MM.1S (cell line): ENCODE results near the gene ENOX1.

Experiments
- DNase-seq: peaks from one replicate; pipeline ENCODE4 v3.0.0-alpha.2; 2015
- H2AFZ ChIP-seq: fragments of 300-600 bp; sonication (generic); 2 replicates; pipeline ENCODE4 v1.6.0; 2016; ENCODE audit warnings: antibody characterized with exemption, low read length
- H3F3A ChIP-seq: fragments of 300-600 bp; sonication (generic); 2 replicates; pipeline ENCODE4 v1.6.1; 2016; ENCODE audit warnings: mild to moderate bottlenecking, antibody characterized with exemption, low read length, moderate library complexity, mixed read lengths; ENCODE audit not compliant: insufficient read depth
- H3K27ac ChIP-seq: fragments of 300-600 bp; sonication (generic); 2 replicates; pipeline ENCODE4 v1.5.1; 2016; ENCODE audit warnings: mild to moderate bottlenecking, low read length
- H3K27me3 ChIP-seq: fragments of 300-600 bp; sonication (generic); replicated peaks from 2 replicates; pipeline ENCODE4 v1.6.0; 2016; ENCODE audit warnings: low read length; ENCODE audit not compliant: insufficient read depth
- H3K36me3 ChIP-seq: fragments of 300-600 bp; sonication (generic); replicated peaks from 2 replicates; pipeline ENCODE4 v1.6.1; 2016; ENCODE audit warnings: mild to moderate bottlenecking, low read length, mixed read lengths; ENCODE audit not compliant: insufficient read depth
- H3K4me1 ChIP-seq: fragments of 300-600 bp; sonication (generic); 2 replicates; pipeline ENCODE4 v1.6.1; 2016; ENCODE audit warnings: low read length, mixed read lengths
- H3K4me2 ChIP-seq: fragments of 300-600 bp; sonication (generic); 2 replicates; pipeline ENCODE4 v1.6.0; 2016; ENCODE audit warnings: low read depth, low read length
- H3K4me3 ChIP-seq: fragments of 300-600 bp; sonication (generic); 2 replicates; pipeline ENCODE4 v1.5.1; 2016; ENCODE audit warnings: low read length, mixed read lengths
- H3K79me2 ChIP-seq: fragments of 300-600 bp; sonication (generic); 2 replicates; pipeline ENCODE4 v1.6.1; 2016; ENCODE audit warnings: mixed run types, low read length, mixed read lengths
- H3K9ac ChIP-seq: fragments of 300-600 bp; sonication (generic); 2 replicates; pipeline ENCODE4 v1.6.1; 2016; ENCODE audit warnings: low read length, mixed read lengths
- H3K9me2 ChIP-seq: fragments of 300-600 bp; sonication (generic); replicated peaks from 2 replicates; pipeline ENCODE4 v1.6.1; 2016; ENCODE audit warnings: mild to moderate bottlenecking, low read length, mixed read lengths; ENCODE audit not compliant: insufficient read depth
- H3K9me3 ChIP-seq: fragments of 300-600 bp; sonication (generic); replicated peaks from 2 replicates; pipeline ENCODE4 v1.6.1; 2016; ENCODE audit warnings: mild to moderate bottlenecking, low read length, mixed read lengths; ENCODE audit not compliant: insufficient read depth
- H4K20me1 ChIP-seq: fragments of 300-600 bp; sonication (generic); 2 replicates; pipeline ENCODE4 v1.6.1; 2016; ENCODE audit warnings: mild to moderate bottlenecking, low read length, moderate library complexity, mixed read lengths; ENCODE audit not compliant: insufficient read depth
- EZH2 ChIP-seq: fragments of 300-600 bp; sonication (generic); optimal IDR thresholded peaks from 2 replicates; pipeline ENCODE3; 2017; ENCODE audit warnings: low read depth, mild to moderate bottlenecking, antibody characterized with exemption, low read length, mixed read lengths
- EZH2phosphoT487 ChIP-seq: fragments of 300-600 bp; sonication (generic); IDR thresholded peaks from 2 replicates; pipeline ENCODE4 v1.6.1; 2018; ENCODE audit warnings: antibody characterized with exemption, low read length
- TF ChIP-seq, protein P1 (sequence below): fragments of 300-600 bp; sonication (generic); IDR thresholded peaks from 2 replicates; pipeline ENCODE4 v1.5.1; 2016; ENCODE audit warnings: antibody characterized with exemption, low read length, mixed read lengths

The ENOX1 gene

DNA sequence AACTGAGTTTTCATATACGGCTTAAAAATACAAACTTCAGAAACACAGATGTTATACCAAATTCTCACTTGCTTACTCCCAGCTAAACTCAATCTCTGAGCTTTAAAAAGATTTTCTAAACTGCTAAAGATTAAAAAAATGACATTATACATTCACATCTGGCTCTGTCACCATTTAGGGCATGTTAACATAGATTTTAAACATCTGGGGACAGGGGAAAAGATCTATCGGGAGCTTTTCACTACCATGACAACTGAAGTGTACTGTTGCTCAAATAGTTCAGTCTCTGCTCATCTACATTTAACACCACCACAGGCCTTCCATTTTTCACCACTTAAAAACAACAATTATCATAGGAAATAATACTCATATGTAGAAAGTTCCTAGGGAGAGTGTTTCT, 190.8 kb downstream of the ENOX1 start:
- Histone ChIP-seq H3K27me3 (no peaks in the 10 kb centered on the region), H3K27ac (no peak overlapping the region), H3K9me3 (no peaks in the 10 kb centered on the region), H3K4me2 (no peak overlapping the region), H3K36me3 (no peaks in the 10 kb centered on the region), H4K20me1 (no peaks in the 10 kb centered on the region), H3F3A (no peaks in the 10 kb centered on the region), H3K79me2 (no peaks in the 10 kb centered on the region), H3K4me3 (no peak overlapping the region), H3K9ac (no peak overlapping the region), H3K4me1 (no peaks in the 10 kb centered on the region), H2AFZ (no peak overlapping the region), H3K9me2 (no peaks in the 10 kb centered on the region)
- no peak for DNase-seq
- TF ChIP-seq EZH2 (no peak), EZH2phosphoT487 (no peak)
- TF ChIP-seq, protein P1, sequence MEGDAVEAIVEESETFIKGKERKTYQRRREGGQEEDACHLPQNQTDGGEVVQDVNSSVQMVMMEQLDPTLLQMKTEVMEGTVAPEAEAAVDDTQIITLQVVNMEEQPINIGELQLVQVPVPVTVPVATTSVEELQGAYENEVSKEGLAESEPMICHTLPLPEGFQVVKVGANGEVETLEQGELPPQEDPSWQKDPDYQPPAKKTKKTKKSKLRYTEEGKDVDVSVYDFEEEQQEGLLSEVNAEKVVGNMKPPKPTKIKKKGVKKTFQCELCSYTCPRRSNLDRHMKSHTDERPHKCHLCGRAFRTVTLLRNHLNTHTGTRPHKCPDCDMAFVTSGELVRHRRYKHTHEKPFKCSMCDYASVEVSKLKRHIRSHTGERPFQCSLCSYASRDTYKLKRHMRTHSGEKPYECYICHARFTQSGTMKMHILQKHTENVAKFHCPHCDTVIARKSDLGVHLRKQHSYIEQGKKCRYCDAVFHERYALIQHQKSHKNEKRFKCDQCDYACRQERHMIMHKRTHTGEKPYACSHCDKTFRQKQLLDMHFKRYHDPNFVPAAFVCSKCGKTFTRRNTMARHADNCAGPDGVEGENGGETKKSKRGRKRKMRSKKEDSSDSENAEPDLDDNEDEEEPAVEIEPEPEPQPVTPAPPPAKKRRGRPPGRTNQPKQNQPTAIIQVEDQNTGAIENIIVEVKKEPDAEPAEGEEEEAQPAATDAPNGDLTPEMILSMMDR, result no peak

DNA sequence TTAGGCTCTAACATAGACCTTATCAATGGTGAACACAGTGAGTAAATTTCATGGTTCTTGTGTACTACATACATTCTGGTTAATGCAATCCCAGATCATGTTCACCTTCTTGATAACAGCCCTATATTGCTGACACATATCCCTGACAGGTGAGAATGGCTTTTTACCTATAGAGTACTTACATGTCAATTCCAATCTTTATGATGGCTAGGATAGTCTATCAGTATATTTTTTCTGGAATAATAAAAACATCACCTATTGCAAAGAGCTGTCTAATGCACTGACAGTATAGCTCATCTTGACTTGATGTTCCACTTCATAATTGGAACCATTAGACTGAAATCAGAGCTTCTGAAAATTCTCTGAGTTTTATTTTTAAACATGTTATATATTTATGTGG, 199.4 kb downstream of the ENOX1 start:
- no peaks in the 10 kb centered on the region for H3F3A ChIP-seq
- no peaks in the 10 kb centered on the region for H3K9me2 ChIP-seq
- no peak overlapping the region for H3K9ac ChIP-seq
- no peaks in the 10 kb centered on the region for H3K27me3 ChIP-seq
- no peak overlapping the region for H3K27ac ChIP-seq
- no peak overlapping the region for H3K4me3 ChIP-seq
- H3K79me2 ChIP-seq, result no peaks in the 10 kb centered on the region
- no peaks in the 10 kb centered on the region for H4K20me1 ChIP-seq
- no peak overlapping the region for H3K4me2 ChIP-seq
- TF ChIP-seq, protein P1, result no peak
- TF ChIP-seq EZH2, result no peak
- TF ChIP-seq EZH2phosphoT487, result no peak
- DNase-seq, result no peak
- H2AFZ ChIP-seq, result no peak overlapping the region
- H3K9me3 ChIP-seq, result no peaks in the 10 kb centered on the region
- H3K36me3 ChIP-seq, result no peaks in the 10 kb centered on the region
- no peaks in the 10 kb centered on the region for H3K4me1 ChIP-seq

DNA sequence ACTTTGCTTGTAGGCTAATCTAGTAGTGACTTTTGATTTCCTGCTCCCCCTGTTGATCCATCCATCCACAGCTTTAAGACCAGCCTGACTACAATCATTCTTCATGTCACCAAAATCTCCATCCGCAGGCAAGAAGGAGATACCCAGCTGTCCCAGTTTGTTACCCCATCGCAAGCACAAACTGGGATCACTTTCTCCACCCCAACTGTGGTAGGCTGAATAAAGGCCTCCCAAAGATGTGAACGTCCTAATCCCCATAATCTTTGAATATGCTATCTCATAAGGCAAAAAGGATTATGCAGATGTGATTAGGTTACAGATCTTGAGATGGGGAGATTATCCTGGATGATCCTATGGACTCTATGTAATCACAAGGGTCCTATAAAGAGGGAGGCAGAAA, 202.0 kb downstream of the ENOX1 start:
- TF ChIP-seq, protein P1, result no peak
- TF ChIP-seq EZH2phosphoT487, result no peak
- TF ChIP-seq EZH2, result no peak
- Histone ChIP-seq H3K9ac (no peak overlapping the region), H3F3A (no peaks in the 10 kb centered on the region), H3K4me2 (no peak overlapping the region), H2AFZ (no peak overlapping the region), H3K9me3 (no peaks in the 10 kb centered on the region), H3K36me3 (no peaks in the 10 kb centered on the region), H3K79me2 (no peaks in the 10 kb centered on the region), H3K27ac (no peak overlapping the region), H3K9me2 (no peaks in the 10 kb centered on the region), H4K20me1 (no peaks in the 10 kb centered on the region), H3K4me3 (no peak overlapping the region), H3K27me3 (no peaks in the 10 kb centered on the region), H3K4me1 (no peaks in the 10 kb centered on the region)
- DNase-seq, result no peak
